H1 (cell line): Measurements from ENCODE around the gene SKA1. TPM values are rescaled to one million over a fixed set of nuclear protein-coding genes. Genes with fewer than 3 reads are reported as not detected.
A peak's percentile ranks its signal among the peaks of the same experiment; 100 is the strongest.

Experiments
- CTCF ChIA-PET: fragments of 300-600 bp; sonication (Branson Sonifier 250); formaldehyde crosslinking; loops from one replicate; lab custom pipeline; 2021; ENCODE audit not compliant: partially characterized antibody; lab: Charles Lee
- POLR2A ChIA-PET: fragments of 300-600 bp; sonication (Branson Sonifier 250); formaldehyde crosslinking; loops from one replicate; lab custom pipeline; 2021; ENCODE audit warnings: inconsistent platforms; ENCODE audit not compliant: partially characterized antibody; lab: Charles Lee
- DNase-seq, 2 experiments: peaks; one replicate each; pipeline versions ENCODE4 v3.0.0 to v3.0.0-alpha.2; 2010 to 2022; ENCODE audit warnings: low spot score in 2 of 2, low read depth in 1 of 2, mixed read lengths in 1 of 2
- FAIRE-seq: peaks from 2 replicates; lab custom pipeline; 2011; peaks lifted over from hg19 to GRCh38; lab: Jason Lieb, UNC
- H2AFZ ChIP-seq: 2 replicates; pipeline ENCODE4 v1.8.1; 2012; ENCODE audit warnings: low read length, inconsistent platforms
- H2AK5ac ChIP-seq: 2 replicates; pipeline ENCODE4 v1.6.1; 2013; ENCODE audit warnings: low read depth, low read length
- H2BK120ac ChIP-seq: replicated peaks from 2 replicates; pipeline ENCODE3; 2013; ENCODE audit warnings: low read depth, low read length, inconsistent platforms
- H2BK12ac ChIP-seq: 2 replicates; pipeline ENCODE4 v1.6.1; 2013; ENCODE audit warnings: low read depth, low read length
- H2BK15ac ChIP-seq: 2 replicates; pipeline ENCODE4 v1.6.1; 2013; ENCODE audit warnings: low read length
- H2BK20ac ChIP-seq: 2 replicates; pipeline ENCODE4 v1.6.1; 2013; ENCODE audit warnings: low read length
- H2BK5ac ChIP-seq: 2 replicates; pipeline ENCODE4 v1.6.1; 2013; ENCODE audit warnings: low read depth, low read length
- H3K14ac ChIP-seq: 2 replicates; pipeline ENCODE4 v1.6.1; 2013; ENCODE audit warnings: inconsistent platforms; ENCODE audit not compliant: insufficient read length
- H3K18ac ChIP-seq: 2 replicates; pipeline ENCODE4 v1.6.1; 2013; ENCODE audit warnings: low read length; ENCODE audit errors: extremely low read depth
- H3K23ac ChIP-seq: 2 replicates; pipeline ENCODE4 v1.6.1; 2013; ENCODE audit warnings: inconsistent platforms; ENCODE audit not compliant: insufficient read length
- H3K23me2 ChIP-seq: 2 replicates; pipeline ENCODE4 v1.6.1; 2013; ENCODE audit warnings: low read depth, low read length
- H3K27ac ChIP-seq: 2 replicates; pipeline ENCODE4 v1.6.1; 2011; ENCODE audit warnings: low read depth, low read length, inconsistent platforms
- H3K27me3 ChIP-seq, 4 experiments: replicated peaks in 1 of 4; 1 replicate in 1 of 4; 2 replicates in 3 of 4; pipeline versions ENCODE4 v1.6.1 to v1.8.1; 2011 to 2013; ENCODE audit warnings: low read length in 3 of 4, mild to moderate bottlenecking in 3 of 4, inconsistent platforms in 2 of 4, mixed read lengths in 2 of 4, moderate library complexity in 1 of 4; ENCODE audit not compliant: control insufficient read depth in 3 of 4, insufficient read depth in 3 of 4; ENCODE audit errors: extremely low read depth in 1 of 4
- H3K36me3 ChIP-seq, 4 experiments: 2 replicates each; pipeline versions ENCODE4 v1.6.1 to v1.8.1; 2011 to 2013; ENCODE audit warnings: mild to moderate bottlenecking in 4 of 4, low read length in 3 of 4, moderate library complexity in 2 of 4, control low read depth in 1 of 4, inconsistent platforms in 1 of 4; ENCODE audit not compliant: insufficient read depth in 4 of 4, control insufficient read depth in 2 of 4
- H3K4ac ChIP-seq: replicated peaks from 2 replicates; pipeline ENCODE3; 2013; ENCODE audit warnings: low read length, low read depth, mixed read lengths, inconsistent platforms; ENCODE audit not compliant: insufficient read length
- H3K4me1 ChIP-seq, 4 experiments: replicated peaks in 1 of 4; 1 replicate in 1 of 4; 2 replicates in 3 of 4; pipeline versions ENCODE4 v1.6.1 to v1.8.1; 2011 to 2013; ENCODE audit warnings: low read length in 3 of 4, inconsistent platforms in 2 of 4, mixed read lengths in 1 of 4; ENCODE audit not compliant: insufficient read depth in 4 of 4, control insufficient read depth in 3 of 4
- H3K4me2 ChIP-seq, 2 experiments: 2 replicates each; pipeline versions ENCODE4 v1.6.1 to v1.8.1; 2011 to 2013; ENCODE audit warnings: low read depth in 2 of 2, low read length in 2 of 2, control low read depth in 1 of 2, inconsistent platforms in 1 of 2, mild to moderate bottlenecking in 1 of 2; ENCODE audit not compliant: insufficient read depth in 1 of 2
- H3K4me3 ChIP-seq, 4 experiments: fragments of 200-600, 300-600 bp in 1 of 4; sonication (generic), shearing (Covaris generic), sonication (Bioruptor Twin) in 1 of 4; 2 replicates each; pipeline versions ENCODE4 v1.5.1 to v1.8.1; 2011 to 2016; ENCODE audit warnings: low read length in 4 of 4, low read depth in 3 of 4, control low read depth in 2 of 4, inconsistent platforms in 2 of 4, mild to moderate bottlenecking in 2 of 4, mixed read lengths in 1 of 4, moderate library complexity in 1 of 4; ENCODE audit not compliant: insufficient read depth in 2 of 4; ENCODE audit errors: extremely low read depth in 1 of 4
- H3K56ac ChIP-seq: replicated peaks from 2 replicates; pipeline ENCODE3; 2013; ENCODE audit warnings: low read depth, mild to moderate bottlenecking, mixed read lengths, low read length, inconsistent platforms; ENCODE audit not compliant: insufficient read length
- H3K79me1 ChIP-seq: 2 replicates; pipeline ENCODE4 v1.6.1; 2013; ENCODE audit warnings: low read depth, low read length, control low read depth
- H3K79me2 ChIP-seq, 2 experiments: 2 replicates each; pipeline versions ENCODE4 v1.6.1 to v1.8.1; 2012 to 2013; ENCODE audit warnings: low read length in 2 of 2, mild to moderate bottlenecking in 2 of 2, inconsistent platforms in 1 of 2; ENCODE audit not compliant: insufficient read depth in 2 of 2, control insufficient read depth in 1 of 2
- H3K9ac ChIP-seq, 4 experiments: replicated peaks in 1 of 4; 1 replicate in 1 of 4; 2 replicates in 3 of 4; pipeline versions ENCODE4 v1.6.1 to v1.8.1; 2011 to 2013; ENCODE audit warnings: low read depth in 3 of 4, low read length in 3 of 4, control low read depth in 2 of 4, mild to moderate bottlenecking in 2 of 4, moderate library complexity in 2 of 4, inconsistent platforms in 1 of 4; ENCODE audit errors: extremely low read depth in 1 of 4
- H3K9me3 ChIP-seq, 2 experiments: 2 replicates each; pipeline versions ENCODE4 v1.6.1 to v1.8.1; 2012 to 2013; ENCODE audit warnings: mild to moderate bottlenecking in 2 of 2, moderate library complexity in 2 of 2, control low read depth in 1 of 2, inconsistent platforms in 1 of 2, low read depth in 1 of 2, low read length in 1 of 2, mixed read lengths in 1 of 2; ENCODE audit not compliant: insufficient read depth in 2 of 2
- H4K20me1 ChIP-seq, 2 experiments: replicated peaks in 1 of 2; 2 replicates each; pipeline versions ENCODE3 to v1.8.1; 2011 to 2013; ENCODE audit warnings: inconsistent platforms in 2 of 2, low read length in 2 of 2, mild to moderate bottlenecking in 1 of 2; ENCODE audit not compliant: insufficient read depth in 2 of 2, control insufficient read depth in 1 of 2
- H4K5ac ChIP-seq: 2 replicates; pipeline ENCODE4 v1.6.1; 2013; ENCODE audit warnings: low read length, low read depth, mixed read lengths, inconsistent platforms; ENCODE audit not compliant: insufficient read length
- H4K8ac ChIP-seq: 2 replicates; pipeline ENCODE4 v1.8.0; 2013; ENCODE audit warnings: mild to moderate bottlenecking, moderate library complexity, low read length, inconsistent platforms; ENCODE audit not compliant: insufficient read depth; ENCODE audit errors: extremely low read depth
- H4K91ac ChIP-seq: replicated peaks from 2 replicates; pipeline ENCODE3; 2013; ENCODE audit warnings: low read length, mixed read lengths, inconsistent platforms; ENCODE audit not compliant: insufficient read length
- ATF2 ChIP-seq: IDR thresholded peaks from 2 replicates; pipeline ENCODE4 v1.6.1; 2012; ENCODE audit warnings: low read length, inconsistent platforms
- CTCF ChIP-seq, 3 experiments: IDR thresholded peaks; 1 replicate in 2 of 3; 2 replicates in 1 of 3; pipeline versions ENCODE4 v1.5.1 to v1.6.1; 2011; ENCODE audit warnings: low read length in 3 of 3, mild to moderate bottlenecking in 3 of 3, inconsistent platforms in 2 of 3, low read depth in 1 of 3, moderate library complexity in 1 of 3; ENCODE audit not compliant: insufficient read depth in 1 of 3; ENCODE audit errors: control extremely low read depth in 1 of 3
- GABPA ChIP-seq: IDR thresholded peaks from 2 replicates; pipeline ENCODE4 v1.6.1; 2011; ENCODE audit warnings: mild to moderate bottlenecking, low read length, moderate library complexity, borderline replicate concordance; ENCODE audit not compliant: insufficient read depth
- RAD21 ChIP-seq, 2 experiments: IDR thresholded peaks in 1 of 2; conservative IDR thresholded peaks in 1 of 2; 2 replicates each; pipeline ENCODE4 v1.6.1; 2011; ENCODE audit warnings: low read depth in 2 of 2, low read length in 2 of 2, improper control_type of control experiment in 1 of 2, inconsistent platforms in 1 of 2, mild to moderate bottlenecking in 1 of 2, moderate library complexity in 1 of 2
- SP4 ChIP-seq: IDR thresholded peaks from 2 replicates; pipeline ENCODE4 v1.6.1; 2012; ENCODE audit warnings: low read length, inconsistent platforms
- WGBS, 2 experiments: shearing (Covaris generic) in 1 of 2; methylation state at CpG; one replicate each; pipeline versions ENCODE4 v1.1.6 to v1.1.7; 2013 to 2015; ENCODE audit warnings: low lambda C conversion rate in 2 of 2, mixed read lengths in 2 of 2, inconsistent platforms in 1 of 2, low coverage in 1 of 2, missing lambda C conversion rate in 1 of 2; ENCODE audit not compliant: insufficient replicate concordance in 2 of 2, insufficient coverage in 1 of 2, insufficient read length in 1 of 2; ENCODE audit errors: extremely low coverage in 1 of 2, missing lambda C conversion rate in 1 of 2; 5-methylcytosine and 5-hydroxymethylcytosine counted together
- polyA plus RNA-seq, 7 experiments: library from polyadenylated mRNA; depleted of rRNA in 3 of 7; stranded (reverse) in 5 of 7; unstranded in 2 of 7; fragments of >200 nt in 5 of 7; fragments of 200-250 nt in 2 of 7; gene quantifications; 1 replicate in 5 of 7; 2 replicates in 1 of 7; 4 replicates in 1 of 7; pipeline versions ENCODE4 v1.2.1 to v1.2.3, GENCODE V29; 2011 to 2013; ENCODE audit warnings: missing spikeins in 2 of 7, mixed read lengths in 2 of 7
- total RNA-seq: library from RNA; stranded (reverse); fragmentation: NEBNext Ultra II Directional; extraction: Animal tissue kit (Norgen Biotek cat#: 25700); gene quantifications from 2 replicates; pipeline ENCODE4 v1.2.1, GENCODE V29; 2021

SKA1 gene
- total and polyA plus RNA-seq, 2 of the 8 experiments (the other 6 are each of a cell fraction or from before 2014, with no cell fraction given): 8.6 to 22.9 TPM

GRCh38 chr18:50356036-50356945 is 18.6 kb upstream of the SKA1 start:
- ChIA-PET CTCF (interaction anchor here (0.6 to 4.3 kb wide), 54 partner anchors 15 to 579 kb away, joined by 3 to 51 read pairs (median 5); partner anchors contain the start of genes CFAP53, MBD1 and SKA1), POLR2A (interaction anchor here (1.6 kb wide), 1 partner anchor 18 kb away, joined by 6 read pairs; the partner anchor contains the start of gene SKA1)
- H2BK12ac ChIP-seq: no peak overlapping the region; the same call in 1 of the 2 replicates
- H2AK5ac ChIP-seq: no peak overlapping the region
- no peaks in the 10 kb centered on the region for H3K79me2 ChIP-seq
- no peak overlapping the region for H2BK20ac ChIP-seq
- WGBS, 2 experiments: 62% methylated on average over 4 of the region's 4 CpGs; no CpG with 5 or more reads in 1 of the 2 experiments
- H2BK120ac ChIP-seq: no peak overlapping the region
- H3K23ac ChIP-seq: no peak overlapping the region
- H4K91ac ChIP-seq: peak overlapping the region; percentile 75
- DNase-seq (no peak), FAIRE-seq (peak; percentile 93)
- H3K4me2 ChIP-seq: no peak overlapping the region
- H3K79me1 ChIP-seq: no peaks in the 10 kb centered on the region
- H3K9ac ChIP-seq: no peak overlapping the region
- no peak overlapping the region; the same call in 1 of the 2 replicates for H4K8ac ChIP-seq
- H3K4ac ChIP-seq: no peak overlapping the region
- no peak overlapping the region for H3K56ac ChIP-seq
- no peak overlapping the region for H2BK5ac ChIP-seq
- no peak overlapping the region for H2BK15ac ChIP-seq
- peak overlapping the region; percentile 79 for H2AFZ ChIP-seq
- no peak overlapping the region for H3K18ac ChIP-seq
- peaks cover 0 to 4% (median 0%) of the 10 kb centered on the region in 4 experiments; a peak in 1 of 7 replicates for H3K4me1 ChIP-seq
- H3K9me3 ChIP-seq: no peaks in the 10 kb centered on the region
- 0 out of 7 replicates have a peak, but pooled peaks cover 0 to 2% (median 0%) of the 10 kb centered on the region in 4 experiments for H3K27me3 ChIP-seq
- H3K4me3 ChIP-seq: no peak overlapping the region
- H3K27ac ChIP-seq: no peak overlapping the region
- H4K5ac ChIP-seq: no peak overlapping the region
- no peaks in the 10 kb centered on the region for H3K23me2 ChIP-seq
- H4K20me1 ChIP-seq: no peaks in the 10 kb centered on the region
- no peaks in the 10 kb centered on the region for H3K36me3 ChIP-seq
- H3K14ac ChIP-seq: no peak overlapping the region
- TF ChIP-seq GABPA (no peak), RAD21 (IDR thresholded peaks at IDR 0.05 in 1 of 2, conservative IDR thresholded peaks at IDR 0.05 in 1 of 2; ENCODE audit: low read depth in 2 of 2, low read length in 2 of 2) (peak in 1 of 2 experiments; percentile 10; a peak in 1 of 4 replicates), ATF2 (no peak), SP4 (no peak), CTCF (IDR thresholded peaks at IDR 0.05; ENCODE audit: control extremely low read depth in 1 of 3, insufficient read depth in 1 of 3, low read depth in 1 of 3, low read length in 3 of 3) (peak in 2 of 3 experiments; percentile 33 to 39; a peak in 2 of 4 replicates)
